Upper lobe of left lung (tissue), 4 donors: ENCODE results near the gene ITPRIP.

ENCODE experiments used
- CTCF ChIP-seq, 6 experiments: fragments of 450-650 bp in 4 of 6; fragments of 200-600 bp in 2 of 6; sonication (generic) in 2 of 6; IDR thresholded peaks; one replicate each; pipeline ENCODE4 v1.5.1; 2016 to 2019; ENCODE audit warnings: antibody characterized with exemption in 6 of 6
- EP300 ChIP-seq, 4 donors: sonication (generic); formaldehyde crosslinking; IDR thresholded peaks; one replicate each; pipeline ENCODE4 v1.5.1; 2017; ENCODE audit warnings: antibody characterized with exemption in 4 of 4, control low read depth in 2 of 4
- POLR2A ChIP-seq, 4 donors: fragments of 450-650 bp; IDR thresholded peaks; one replicate each; pipeline ENCODE4 v1.5.1; 2016 to 2017; ENCODE audit warnings: antibody characterized with exemption in 4 of 4, mild to moderate bottlenecking in 2 of 4
- POLR2AphosphoS5 ChIP-seq, 2 donors: sonication (generic); formaldehyde crosslinking; IDR thresholded peaks; one replicate each; pipeline ENCODE4 v1.5.1; 2017; ENCODE audit warnings: antibody characterized with exemption in 2 of 2

GRCh38 chr10:104274762-104275721 is 63.2 kb downstream of the ITPRIP start:
- peak; percentile 76 to 89 (median 82) for TF ChIP-seq CTCF (IDR thresholded peaks at IDR 0.05)
- no peak for TF ChIP-seq POLR2A (IDR thresholded peaks at IDR 0.05)
- TF ChIP-seq EP300 (IDR thresholded peaks at IDR 0.05), result no peak
- no peak for TF ChIP-seq POLR2AphosphoS5 (IDR thresholded peaks at IDR 0.05)
